Measurements from ENCODE around the gene KRT40.

DNA sequence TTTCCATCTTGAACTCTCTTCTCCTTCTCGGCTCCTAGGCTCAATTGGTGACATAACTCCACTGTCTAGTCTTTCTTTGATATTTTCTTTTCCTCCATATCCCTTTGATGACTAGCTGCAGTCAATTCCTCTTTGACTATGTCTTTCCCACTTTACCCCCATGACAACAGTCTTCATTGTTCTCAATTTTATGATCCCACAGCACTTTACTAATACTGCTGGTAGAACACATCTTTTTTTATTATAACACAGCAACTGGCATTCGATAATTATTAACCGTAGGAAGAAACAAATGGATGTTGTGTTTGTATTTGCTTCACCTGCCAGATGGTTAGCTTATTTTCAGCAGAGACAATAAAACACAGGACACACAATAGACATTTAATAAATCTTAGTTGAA, 8.5 kb upstream of the KRT40 start:
- TF ChIP-seq, protein P1, sequence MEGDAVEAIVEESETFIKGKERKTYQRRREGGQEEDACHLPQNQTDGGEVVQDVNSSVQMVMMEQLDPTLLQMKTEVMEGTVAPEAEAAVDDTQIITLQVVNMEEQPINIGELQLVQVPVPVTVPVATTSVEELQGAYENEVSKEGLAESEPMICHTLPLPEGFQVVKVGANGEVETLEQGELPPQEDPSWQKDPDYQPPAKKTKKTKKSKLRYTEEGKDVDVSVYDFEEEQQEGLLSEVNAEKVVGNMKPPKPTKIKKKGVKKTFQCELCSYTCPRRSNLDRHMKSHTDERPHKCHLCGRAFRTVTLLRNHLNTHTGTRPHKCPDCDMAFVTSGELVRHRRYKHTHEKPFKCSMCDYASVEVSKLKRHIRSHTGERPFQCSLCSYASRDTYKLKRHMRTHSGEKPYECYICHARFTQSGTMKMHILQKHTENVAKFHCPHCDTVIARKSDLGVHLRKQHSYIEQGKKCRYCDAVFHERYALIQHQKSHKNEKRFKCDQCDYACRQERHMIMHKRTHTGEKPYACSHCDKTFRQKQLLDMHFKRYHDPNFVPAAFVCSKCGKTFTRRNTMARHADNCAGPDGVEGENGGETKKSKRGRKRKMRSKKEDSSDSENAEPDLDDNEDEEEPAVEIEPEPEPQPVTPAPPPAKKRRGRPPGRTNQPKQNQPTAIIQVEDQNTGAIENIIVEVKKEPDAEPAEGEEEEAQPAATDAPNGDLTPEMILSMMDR (IDR thresholded peaks at IDR 0.05): no peak
- TF ChIP-seq POLR2A (IDR thresholded peaks at IDR 0.05): no peak

Data from adrenal gland (tissue), 5 donors.